Measurements from ENCODE around the gene AQP10. TPM values are rescaled to one million over a fixed set of nuclear protein-coding genes. Genes with fewer than 3 reads are reported as not detected.
A peak's percentile ranks its signal among the peaks of the same experiment; 100 is the strongest.
"Not testable (repeated sequence)": the region's sequence is repeated elsewhere in the genome, so short reads cannot be mapped to it uniquely, and the experiment has no call there.

Gene AQP10
- not detected for total RNA-seq

GRCh38 chr1:154320882-154321608 is at the start of gene AQP10:
TSS of gene AQP10 (plus strand) at chr1:154321093. CDS start at chr1:154321156, 63 bp downstream.
- peak; percentile 28 for ATAC-seq

GRCh38 chr1:154272217-154272998 is 48.5 kb upstream of the AQP10 start, which contains the start of gene HAX1:
TSS of gene HAX1 (plus strand) at chr1:154272629. CDS start at chr1:154272724, 95 bp downstream.
- peak; percentile 93 for ATAC-seq

- ATAC-seq: no peak
Measured at GRCh38 chr1:154272999-154273563, 47.8 kb upstream of the AQP10 start.

GRCh38 chr1:154276797-154277196 is 44.1 kb upstream of the AQP10 start:
- ATAC-seq: no peak

GRCh38 chr1:154287591-154287990 is 33.3 kb upstream of the AQP10 start:
- ATAC-seq: not testable (repeated sequence)

GRCh38 chr1:154288661-154289060 is 32.2 kb upstream of the AQP10 start:
- ATAC-seq: no peak

GRCh38 chr1:154290921-154291320 is 30.0 kb upstream of the AQP10 start:
- no peak for ATAC-seq

GRCh38 chr1:154295408-154296235 is 25.3 kb upstream of the AQP10 start:
- ATAC-seq: no peak

GRCh38 chr1:154301582-154301981 is 19.3 kb upstream of the AQP10 start:
- ATAC-seq: no peak

GRCh38 chr1:154304664-154305337 is 16.1 kb upstream of the AQP10 start:
- no peak for ATAC-seq

GRCh38 chr1:154306151-154306550 is 14.7 kb upstream of the AQP10 start:
- ATAC-seq: no peak

GRCh38 chr1:154307670-154308270 is 13.1 kb upstream of the AQP10 start:
- ATAC-seq: not testable (repeated sequence)

GRCh38 chr1:154309136-154309535 is 11.8 kb upstream of the AQP10 start:
- not testable (repeated sequence) for ATAC-seq

- not testable (repeated sequence) for ATAC-seq
Measured at GRCh38 chr1:154312229-154313065, 8.4 kb upstream of the AQP10 start.

- ATAC-seq: no peak
Measured at GRCh38 chr1:154313066-154313356, 7.9 kb upstream of the AQP10 start.

GRCh38 chr1:154314226-154314625 is 6.7 kb upstream of the AQP10 start:
- ATAC-seq: not testable (repeated sequence)

- no peak for ATAC-seq
Measured at GRCh38 chr1:154316704-154317103, 4.2 kb upstream of the AQP10 start.

- no peak for ATAC-seq
Measured at GRCh38 chr1:154318386-154318785, 2.5 kb upstream of the AQP10 start.

GRCh38 chr1:154321609-154321934 is 679 bp downstream of the AQP10 start:
- ATAC-seq: not testable (repeated sequence)

- no peak for ATAC-seq
Measured at GRCh38 chr1:154323493-154323892, 2.6 kb downstream of the AQP10 start.

- no peak for ATAC-seq
Measured at GRCh38 chr1:154324241-154324640, 3.3 kb downstream of the AQP10 start.

All from esophagus mucosa (tissue), 1 donor.